ENCODE results near the gene TTC17.
A peak's percentile ranks its signal among the peaks of the same experiment; 100 is the strongest.
"Not testable (repeated sequence)": the region's sequence is repeated elsewhere in the genome, so short reads cannot be mapped to it uniquely, and the experiment has no call there.

The TTC17 gene

GRCh38 chr11:43358801-43359421 lies at the start of gene TTC17:
TTC17 (plus strand) TSS chr11:43358920; CDS start chr11:43358955, 35 bp downstream.
- peak; percentile 92 for DNase-seq

DNA sequence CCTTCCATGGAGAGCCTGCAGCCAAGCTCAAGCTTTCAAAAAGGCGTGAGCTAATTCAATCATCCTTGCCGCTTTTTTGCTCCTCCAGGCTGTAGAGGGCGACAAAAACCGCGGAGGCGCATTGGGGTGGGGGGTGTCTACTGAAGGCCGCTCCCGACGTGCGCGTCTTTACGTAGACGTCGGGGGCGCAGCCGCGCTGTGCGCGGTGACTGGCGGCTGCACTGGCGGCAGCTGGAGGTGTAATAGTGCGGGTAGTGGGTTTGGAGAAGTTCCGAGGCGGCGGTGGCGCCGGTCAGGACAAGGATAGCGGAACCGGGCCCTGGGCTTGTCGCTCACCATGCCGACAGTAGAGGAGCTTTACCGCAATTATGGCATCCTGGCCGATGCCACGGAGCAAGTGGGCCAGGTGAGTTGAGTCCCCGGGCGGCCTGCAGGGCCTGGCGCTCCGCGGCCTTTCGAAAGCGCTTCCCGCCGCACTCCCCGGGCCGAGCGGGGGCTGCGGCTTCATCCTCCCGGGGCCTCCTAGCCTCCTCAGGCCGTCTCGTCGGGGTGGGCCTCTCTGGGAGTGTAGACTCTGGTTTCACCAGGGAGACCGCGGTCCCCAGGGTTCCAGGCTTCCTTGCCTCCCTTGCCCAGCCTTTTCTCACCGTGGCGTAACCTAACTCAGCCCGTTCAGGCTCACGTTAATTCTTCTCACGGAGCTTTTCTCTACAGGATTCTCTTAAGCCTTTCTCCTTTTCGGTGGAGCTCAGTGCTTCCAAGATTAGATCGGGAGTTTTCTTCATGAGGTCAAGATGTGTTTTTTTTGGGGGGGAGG lies 46.7 kb upstream of the TTC17 start, which contains the start of gene API5:
Gene API5, plus strand, starts transcription at position 206 of the 817 bp plus-strand sequence. Its CDS starts 132 bp downstream, at position 338.
- DNase-seq: peak; percentile 91

DNA sequence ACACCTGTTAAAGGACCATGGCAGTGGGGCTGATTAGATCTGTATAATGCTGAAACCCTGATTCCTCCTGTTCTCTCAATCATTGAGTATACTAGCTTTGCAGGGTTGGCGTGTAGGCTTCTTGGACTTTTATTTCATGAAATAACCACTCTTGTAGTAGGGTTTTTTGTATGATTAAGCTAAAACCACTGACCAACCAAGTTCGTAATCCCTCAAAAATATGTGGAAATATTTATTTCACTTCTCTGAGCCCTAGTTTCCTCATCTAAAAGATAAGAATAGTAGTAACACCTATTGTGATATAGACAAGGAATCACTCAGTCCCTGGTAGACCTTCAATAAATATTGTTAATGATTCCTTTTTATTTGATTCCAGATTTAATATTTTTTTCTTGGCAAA lies 42.8 kb upstream of the TTC17 start:
- no peak for DNase-seq

GRCh38 chr11:43316451-43316850 lies 42.3 kb upstream of the TTC17 start:
- DNase-seq: no peak

- DNase-seq: no peak
These were observed 30.7 kb upstream of the TTC17 start for GRCh38 chr11:43327987-43328386.

- no peak for DNase-seq
These were observed 30.2 kb upstream of the TTC17 start for GRCh38 chr11:43328482-43328881.

- no peak for DNase-seq
These were observed 17.6 kb upstream of the TTC17 start for GRCh38 chr11:43341159-43341558.

DNA sequence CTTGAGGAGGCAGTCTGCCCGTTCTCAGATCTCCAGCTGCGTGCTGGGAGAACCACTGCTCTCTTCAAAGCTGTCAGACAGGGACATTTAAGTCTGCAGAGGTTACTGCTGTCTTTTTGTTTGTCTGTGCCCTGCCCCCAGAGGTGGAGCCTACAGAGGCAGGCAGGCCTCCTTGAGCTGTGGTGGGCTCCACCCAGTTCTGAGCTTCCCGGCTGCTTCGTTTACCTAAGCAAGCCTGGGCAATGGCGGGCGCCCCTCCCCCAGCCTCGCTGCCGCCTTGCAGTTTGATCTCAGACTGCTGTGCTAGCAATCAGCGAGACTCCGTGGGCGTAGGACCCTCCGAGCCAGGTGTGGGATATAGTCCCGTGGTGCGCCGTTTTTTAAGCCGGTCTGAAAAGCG lies 7.3 kb upstream of the TTC17 start:
- not testable (repeated sequence) for DNase-seq

GRCh38 chr11:43354311-43354710 lies 4.4 kb upstream of the TTC17 start:
- DNase-seq: no peak

DNA sequence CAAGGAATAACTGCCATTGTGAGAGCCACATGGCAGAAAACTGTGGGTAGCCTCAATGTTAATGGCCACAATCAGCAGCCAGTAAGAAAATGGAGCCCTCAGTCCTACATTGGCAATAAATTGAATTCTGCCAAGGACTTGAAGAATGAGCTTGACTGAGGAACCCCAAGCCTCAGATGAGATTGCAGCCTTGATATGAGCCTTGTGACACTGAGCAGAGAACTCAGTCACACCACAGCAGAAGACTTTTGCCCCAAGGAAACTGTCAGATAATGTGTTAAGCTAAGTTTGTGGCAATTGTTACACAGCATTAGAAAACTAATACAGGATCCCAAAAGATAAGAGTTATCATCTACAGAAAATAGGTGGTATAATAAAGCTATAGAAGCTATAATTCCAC lies 2.4 kb upstream of the TTC17 start:
- no peak for DNase-seq

DNA sequence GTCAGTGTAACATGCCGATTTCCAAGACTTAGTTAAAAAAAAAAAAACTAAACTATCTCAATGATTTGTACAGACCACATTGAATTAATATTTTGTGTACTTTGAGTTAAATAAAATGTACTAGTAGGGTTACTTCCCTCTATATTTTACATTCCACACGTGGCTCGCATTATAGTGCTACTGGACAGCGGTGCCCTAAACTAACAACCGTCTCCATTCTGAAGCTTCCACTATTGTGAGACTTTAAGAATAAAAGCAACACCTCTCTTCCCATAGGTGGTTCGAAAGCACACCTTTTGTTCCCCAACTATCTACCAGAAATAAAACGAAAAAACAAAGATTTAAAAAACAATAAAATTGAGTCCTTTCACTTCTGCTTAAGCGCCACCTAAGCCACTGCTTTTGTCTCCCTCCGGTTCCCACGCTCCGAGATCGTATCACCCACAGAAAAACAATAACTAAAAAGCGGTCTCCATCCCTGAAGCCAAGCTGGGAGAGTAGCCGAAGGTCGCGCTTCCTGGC lies 380 bp upstream of the TTC17 start:
- no peak for DNase-seq

DNA sequence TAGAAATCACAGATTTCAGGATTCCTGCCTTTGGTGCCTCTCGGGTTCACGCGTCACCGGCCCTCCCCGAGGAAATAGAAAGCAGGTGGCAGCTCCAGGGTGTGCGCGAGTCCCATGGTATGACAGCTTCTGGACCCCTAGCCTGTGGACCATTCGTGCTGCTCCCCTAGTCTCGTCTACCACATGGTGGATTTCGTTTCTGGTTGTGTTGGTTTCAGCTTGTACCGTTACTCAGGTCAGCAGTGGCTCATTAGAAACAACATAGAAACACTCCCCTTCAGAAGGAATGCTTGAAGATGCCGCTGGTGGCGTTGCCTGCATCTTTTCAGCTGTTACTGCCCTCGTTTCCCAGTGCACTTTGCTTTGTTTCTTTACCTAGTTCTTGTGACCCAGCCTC lies 700 bp downstream of the TTC17 start:
- DNase-seq: no peak

DNA sequence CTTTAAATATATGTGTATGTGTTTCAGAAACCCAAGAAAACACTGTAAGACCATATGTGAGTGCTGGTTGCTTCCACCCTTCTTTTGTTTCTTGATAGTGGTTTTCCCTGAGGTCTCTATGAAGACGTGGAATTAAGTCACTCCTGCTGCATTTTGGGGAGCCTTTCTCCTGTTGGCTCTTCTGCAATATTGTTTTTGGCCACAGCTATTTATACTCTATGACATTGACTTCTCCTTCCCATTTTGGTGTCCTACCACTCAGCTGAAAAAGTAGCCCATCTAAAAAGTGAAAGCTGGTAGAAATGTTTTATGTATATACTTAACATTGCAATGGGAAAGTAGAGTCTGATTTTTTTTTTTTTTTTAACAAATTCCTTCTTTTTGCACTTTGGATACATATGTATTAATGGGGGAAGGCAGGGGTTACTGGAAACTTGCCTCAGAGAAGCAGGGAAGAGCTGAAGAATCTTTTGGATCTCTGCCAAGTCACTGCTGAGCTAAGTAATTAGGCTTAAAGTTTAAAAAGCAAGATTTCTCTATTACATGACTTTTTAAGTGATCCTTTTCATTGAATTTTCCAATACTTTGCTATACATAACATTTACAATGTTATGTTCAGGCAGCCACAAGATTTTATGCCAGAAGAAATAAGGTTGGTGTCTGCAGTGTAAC lies 1.8 kb downstream of the TTC17 start:
- no peak for DNase-seq

DNA sequence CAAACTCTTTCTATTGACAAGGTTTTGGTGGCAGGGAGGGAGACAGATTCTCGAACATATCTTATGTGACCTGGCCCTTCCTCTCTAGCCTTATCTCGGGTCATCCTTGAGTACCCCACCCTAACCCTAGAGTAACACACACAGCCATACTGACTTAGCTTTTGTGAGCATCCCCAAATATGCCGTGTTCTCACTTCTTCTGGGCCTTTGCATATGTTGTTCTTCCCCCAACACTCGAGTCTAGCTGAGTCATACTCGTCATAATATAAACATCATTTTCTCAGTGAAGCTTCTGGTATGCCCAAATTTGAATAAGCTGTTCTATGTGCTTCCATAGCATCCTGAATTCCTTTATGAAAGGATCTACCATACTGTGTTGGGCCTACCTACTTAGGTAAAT lies 8.0 kb downstream of the TTC17 start:
- no peak for DNase-seq

DNA sequence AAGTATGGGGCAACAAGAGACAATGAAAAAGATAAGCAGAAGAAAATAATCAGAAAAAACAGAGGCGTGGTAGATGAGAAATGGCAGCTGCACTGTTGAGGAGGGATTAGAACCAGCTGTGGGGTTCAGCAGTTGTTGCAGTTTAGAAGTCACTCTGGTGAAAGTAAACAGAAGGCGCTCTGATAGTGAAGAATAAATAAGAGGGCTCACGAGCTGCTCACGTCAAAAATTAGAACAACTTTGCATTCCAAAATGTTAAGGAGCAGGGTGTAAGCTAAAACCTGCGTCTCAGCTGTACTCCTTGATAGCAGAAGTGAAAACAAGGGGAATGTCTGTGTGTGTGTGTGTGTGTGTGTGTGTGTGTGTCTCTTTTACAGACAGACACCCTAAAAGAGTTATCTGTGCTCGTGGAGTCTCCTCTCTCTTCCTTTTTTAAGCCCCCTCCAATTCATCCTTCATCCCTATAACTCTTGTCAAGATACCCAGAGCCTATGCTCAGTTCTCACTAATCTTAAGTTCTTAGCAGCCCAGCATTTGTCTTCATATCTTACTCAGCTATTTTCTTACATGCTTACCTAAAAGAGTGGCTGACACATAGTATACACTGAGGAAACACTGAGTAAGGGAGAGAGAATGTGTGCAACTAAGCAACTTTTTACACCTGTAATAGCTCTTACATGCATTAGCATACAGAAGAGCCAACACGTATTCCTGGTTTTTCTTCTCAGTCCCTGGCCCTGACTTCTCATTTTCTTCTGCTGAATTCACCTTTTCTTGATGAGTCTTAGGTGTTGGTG lies 8.9 kb downstream of the TTC17 start:
- DNase-seq: no peak

- no peak for DNase-seq
These were observed 17.3 kb downstream of the TTC17 start for GRCh38 chr11:43376065-43376464.

DNA sequence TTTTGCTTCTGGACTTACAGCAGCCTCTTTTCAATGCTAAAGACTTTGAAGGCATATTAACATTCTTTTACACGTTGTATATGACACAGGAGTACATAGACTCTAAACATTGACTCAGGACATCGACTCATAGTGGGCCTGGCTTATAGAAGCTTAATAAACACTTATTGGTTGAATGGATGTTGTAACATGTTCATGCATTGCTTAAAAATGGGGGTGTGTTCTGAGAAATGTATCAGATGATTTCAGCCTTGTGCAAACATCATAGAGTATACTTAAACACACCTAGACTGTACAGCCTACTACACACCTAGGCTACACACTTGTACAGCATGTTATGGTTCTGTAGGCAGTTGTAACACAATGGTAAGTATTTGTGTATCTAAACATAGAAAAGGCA lies 17.9 kb downstream of the TTC17 start:
- no peak for DNase-seq

- no peak for DNase-seq
These were observed 18.7 kb downstream of the TTC17 start for GRCh38 chr11:43377389-43377788.

DNA sequence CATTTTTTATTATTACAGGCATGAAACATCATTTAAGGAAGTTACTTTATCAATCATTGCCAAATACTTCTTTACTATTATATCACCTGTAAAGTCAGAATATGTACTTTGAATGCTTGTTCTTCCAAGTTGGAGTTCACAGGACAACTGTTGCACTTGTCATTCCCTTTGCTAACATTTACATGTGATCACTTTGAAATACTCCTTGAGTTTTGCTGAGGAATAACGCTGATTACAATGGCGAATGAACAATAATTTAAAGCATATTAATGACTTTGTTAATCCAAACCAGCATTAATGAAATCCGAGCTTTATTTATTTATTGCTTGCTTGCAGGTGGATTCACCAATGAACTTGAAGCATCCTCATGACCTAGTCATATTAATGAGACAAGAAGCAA lies 20.2 kb downstream of the TTC17 start:
- DNase-seq: no peak

DNA sequence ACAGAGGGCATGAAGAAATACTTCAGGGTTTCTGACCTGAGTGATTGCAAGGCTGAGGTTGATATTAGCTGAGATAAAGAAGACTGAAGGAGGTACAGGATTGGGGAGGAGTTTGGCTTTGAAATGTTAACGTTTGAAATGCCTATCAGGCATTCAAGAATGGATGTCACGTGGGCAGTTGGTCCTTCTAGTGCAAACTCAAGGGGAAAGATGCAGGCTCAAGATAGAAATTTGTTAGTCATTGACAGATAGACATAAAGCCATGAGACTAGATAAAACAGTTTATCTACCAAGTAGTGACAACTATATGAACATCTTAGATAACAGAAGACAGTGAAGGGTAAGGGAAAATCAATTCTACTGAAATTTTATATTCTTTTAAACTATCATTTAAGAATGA lies 23.1 kb downstream of the TTC17 start:
- no peak for DNase-seq

GRCh38 chr11:43382614-43383013 lies 23.9 kb downstream of the TTC17 start:
- no peak for DNase-seq

- no peak for DNase-seq
These were observed 25.7 kb downstream of the TTC17 start for GRCh38 chr11:43384393-43384792.

- DNase-seq: no peak
These were observed 34.0 kb downstream of the TTC17 start for GRCh38 chr11:43392713-43393112.

Data from activated CD8-positive, alpha-beta memory T cell treated with anti-CD3 and anti-CD28 coated beads, Interleukin-2, amount 50 U/mL, for 4 hours (primary cell).